ENCODE results near the gene C5orf63. TPM values are rescaled to one million over a fixed set of nuclear protein-coding genes. Genes with fewer than 3 reads are reported as not detected.

Gene C5orf63
- total RNA-seq, 1 donor from 2014 or later: 0.24 TPM

GRCh38 chr5:127038550-127038949, 34.8 kb downstream of the C5orf63 start:
- Mint-ChIP-seq H3K27ac (ENCODE audit: unreplicated experiment) (no peak overlapping the region), H3K27me3 (ENCODE audit: unreplicated experiment) (peaks cover 11% of the 10 kb centered on the region), H3K36me3 (ENCODE audit: unreplicated experiment) (no peaks in the 10 kb centered on the region), H3K4me3 (ENCODE audit: unreplicated experiment) (no peak overlapping the region), H3K4me1 (ENCODE audit: unreplicated experiment) (peaks cover 21% of the 10 kb centered on the region), H3K9me3 (ENCODE audit: unreplicated experiment) (no peaks in the 10 kb centered on the region)
- TF ChIP-seq CTCF (IDR thresholded peaks at IDR 0.05): no peak
- no peak for DNase-seq (ENCODE audit: extremely low spot score, unreplicated experiment)

- no peak for DNase-seq (ENCODE audit: extremely low spot score, unreplicated experiment)
- peaks cover under 1% of the 10 kb centered on the region for H3K36me3 Mint-ChIP-seq (ENCODE audit: unreplicated experiment)
- peaks cover 19% of the 10 kb centered on the region for H3K4me1 Mint-ChIP-seq (ENCODE audit: unreplicated experiment)
- no peak overlapping the region for H3K27ac Mint-ChIP-seq (ENCODE audit: unreplicated experiment)
- H3K4me3 Mint-ChIP-seq (ENCODE audit: unreplicated experiment): peak overlapping the region; percentile 92
- no peak for TF ChIP-seq CTCF (IDR thresholded peaks at IDR 0.05)
- H3K27me3 Mint-ChIP-seq (ENCODE audit: unreplicated experiment): peaks cover 11% of the 10 kb centered on the region
- no peaks in the 10 kb centered on the region for H3K9me3 Mint-ChIP-seq (ENCODE audit: unreplicated experiment)
These were observed 41.5 kb downstream of the C5orf63 start for GRCh38 chr5:127031863-127032232.

GRCh38 chr5:127031147-127031862, 42.0 kb downstream of the C5orf63 start:
- H3K27me3 Mint-ChIP-seq (ENCODE audit: unreplicated experiment): peaks cover 11% of the 10 kb centered on the region
- DNase-seq (ENCODE audit: extremely low spot score, unreplicated experiment): no peak
- peaks cover 1% of the 10 kb centered on the region for H3K36me3 Mint-ChIP-seq (ENCODE audit: unreplicated experiment)
- no peak for TF ChIP-seq CTCF (IDR thresholded peaks at IDR 0.05)
- H3K4me3 Mint-ChIP-seq (ENCODE audit: unreplicated experiment): peak overlapping the region; percentile 92
- H3K4me1 Mint-ChIP-seq (ENCODE audit: unreplicated experiment): peaks cover 22% of the 10 kb centered on the region
- peak overlapping the region; percentile 77 for H3K27ac Mint-ChIP-seq (ENCODE audit: unreplicated experiment)
- no peaks in the 10 kb centered on the region for H3K9me3 Mint-ChIP-seq (ENCODE audit: unreplicated experiment)

GRCh38 chr5:127030259-127031146, 42.8 kb downstream of the C5orf63 start, which contains the start of gene MARCHF3:
TSS of gene MARCHF3 (minus strand) at chr5:127030558. CDS start at chr5:126918171, 112,387 bp downstream.
- DNase-seq (ENCODE audit: extremely low spot score, unreplicated experiment): peak; percentile 99
- H3K4me1 Mint-ChIP-seq (ENCODE audit: unreplicated experiment): peaks cover 26% of the 10 kb centered on the region
- no peaks in the 10 kb centered on the region for H3K9me3 Mint-ChIP-seq (ENCODE audit: unreplicated experiment)
- peak within 1 kb of the TSS; percentile 78 for H3K27ac Mint-ChIP-seq (ENCODE audit: unreplicated experiment)
- peaks cover 1% of the 10 kb centered on the region for H3K36me3 Mint-ChIP-seq (ENCODE audit: unreplicated experiment)
- peaks cover 4% of the 10 kb centered on the region for H3K27me3 Mint-ChIP-seq (ENCODE audit: unreplicated experiment)
- peak within 1 kb of the TSS; percentile 92 for H3K4me3 Mint-ChIP-seq (ENCODE audit: unreplicated experiment)
- TF ChIP-seq CTCF (IDR thresholded peaks at IDR 0.05): peak; percentile 53
